ENCODE results near the gene MRPL47.

DNA sequence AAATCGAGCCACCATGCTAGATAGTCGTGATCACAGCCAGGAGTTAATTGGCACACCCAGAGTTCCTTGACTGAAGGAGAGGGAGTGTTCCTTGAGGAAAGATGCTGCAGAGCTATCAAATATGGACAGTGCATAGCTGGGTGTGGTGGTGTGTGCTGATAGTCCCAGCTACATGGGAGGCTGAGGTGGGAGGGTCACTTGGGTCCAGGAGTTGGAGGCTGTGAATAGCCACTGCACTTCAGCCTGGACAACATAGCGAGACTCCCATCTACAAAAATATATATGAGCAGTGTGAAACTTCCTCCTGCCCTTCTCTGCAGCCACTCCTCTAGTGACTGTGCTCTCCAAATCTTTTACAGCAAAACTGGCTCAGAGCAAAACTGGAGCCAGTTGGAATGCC, 38.4 kb upstream of the MRPL47 start:
- TF ChIP-seq, protein P1, sequence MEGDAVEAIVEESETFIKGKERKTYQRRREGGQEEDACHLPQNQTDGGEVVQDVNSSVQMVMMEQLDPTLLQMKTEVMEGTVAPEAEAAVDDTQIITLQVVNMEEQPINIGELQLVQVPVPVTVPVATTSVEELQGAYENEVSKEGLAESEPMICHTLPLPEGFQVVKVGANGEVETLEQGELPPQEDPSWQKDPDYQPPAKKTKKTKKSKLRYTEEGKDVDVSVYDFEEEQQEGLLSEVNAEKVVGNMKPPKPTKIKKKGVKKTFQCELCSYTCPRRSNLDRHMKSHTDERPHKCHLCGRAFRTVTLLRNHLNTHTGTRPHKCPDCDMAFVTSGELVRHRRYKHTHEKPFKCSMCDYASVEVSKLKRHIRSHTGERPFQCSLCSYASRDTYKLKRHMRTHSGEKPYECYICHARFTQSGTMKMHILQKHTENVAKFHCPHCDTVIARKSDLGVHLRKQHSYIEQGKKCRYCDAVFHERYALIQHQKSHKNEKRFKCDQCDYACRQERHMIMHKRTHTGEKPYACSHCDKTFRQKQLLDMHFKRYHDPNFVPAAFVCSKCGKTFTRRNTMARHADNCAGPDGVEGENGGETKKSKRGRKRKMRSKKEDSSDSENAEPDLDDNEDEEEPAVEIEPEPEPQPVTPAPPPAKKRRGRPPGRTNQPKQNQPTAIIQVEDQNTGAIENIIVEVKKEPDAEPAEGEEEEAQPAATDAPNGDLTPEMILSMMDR (IDR thresholded peaks at IDR 0.05), result no peak
- TF ChIP-seq, protein P2, sequence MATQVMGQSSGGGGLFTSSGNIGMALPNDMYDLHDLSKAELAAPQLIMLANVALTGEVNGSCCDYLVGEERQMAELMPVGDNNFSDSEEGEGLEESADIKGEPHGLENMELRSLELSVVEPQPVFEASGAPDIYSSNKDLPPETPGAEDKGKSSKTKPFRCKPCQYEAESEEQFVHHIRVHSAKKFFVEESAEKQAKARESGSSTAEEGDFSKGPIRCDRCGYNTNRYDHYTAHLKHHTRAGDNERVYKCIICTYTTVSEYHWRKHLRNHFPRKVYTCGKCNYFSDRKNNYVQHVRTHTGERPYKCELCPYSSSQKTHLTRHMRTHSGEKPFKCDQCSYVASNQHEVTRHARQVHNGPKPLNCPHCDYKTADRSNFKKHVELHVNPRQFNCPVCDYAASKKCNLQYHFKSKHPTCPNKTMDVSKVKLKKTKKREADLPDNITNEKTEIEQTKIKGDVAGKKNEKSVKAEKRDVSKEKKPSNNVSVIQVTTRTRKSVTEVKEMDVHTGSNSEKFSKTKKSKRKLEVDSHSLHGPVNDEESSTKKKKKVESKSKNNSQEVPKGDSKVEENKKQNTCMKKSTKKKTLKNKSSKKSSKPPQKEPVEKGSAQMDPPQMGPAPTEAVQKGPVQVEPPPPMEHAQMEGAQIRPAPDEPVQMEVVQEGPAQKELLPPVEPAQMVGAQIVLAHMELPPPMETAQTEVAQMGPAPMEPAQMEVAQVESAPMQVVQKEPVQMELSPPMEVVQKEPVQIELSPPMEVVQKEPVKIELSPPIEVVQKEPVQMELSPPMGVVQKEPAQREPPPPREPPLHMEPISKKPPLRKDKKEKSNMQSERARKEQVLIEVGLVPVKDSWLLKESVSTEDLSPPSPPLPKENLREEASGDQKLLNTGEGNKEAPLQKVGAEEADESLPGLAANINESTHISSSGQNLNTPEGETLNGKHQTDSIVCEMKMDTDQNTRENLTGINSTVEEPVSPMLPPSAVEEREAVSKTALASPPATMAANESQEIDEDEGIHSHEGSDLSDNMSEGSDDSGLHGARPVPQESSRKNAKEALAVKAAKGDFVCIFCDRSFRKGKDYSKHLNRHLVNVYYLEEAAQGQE (IDR thresholded peaks at IDR 0.05; ENCODE audit: insufficient read depth in 1 of 2, low read depth in 2 of 2, low read length in 1 of 2), result no peak
- TF ChIP-seq POLR2AphosphoS5 (IDR thresholded peaks at IDR 0.05; ENCODE audit: low read depth, low read length) (no peak), TCF7L2 (IDR thresholded peaks at IDR 0.05; ENCODE audit: low read depth, low read length) (no peak)

Measured in Panc1 (cell line).